Measurements from ENCODE around the gene UBAC2.
A peak's percentile ranks its signal among the peaks of the same experiment; 100 is the strongest.
"Not testable (repeated sequence)": the region's sequence is repeated elsewhere in the genome, so short reads cannot be mapped to it uniquely, and the experiment has no call there.

UBAC2 gene

DNA sequence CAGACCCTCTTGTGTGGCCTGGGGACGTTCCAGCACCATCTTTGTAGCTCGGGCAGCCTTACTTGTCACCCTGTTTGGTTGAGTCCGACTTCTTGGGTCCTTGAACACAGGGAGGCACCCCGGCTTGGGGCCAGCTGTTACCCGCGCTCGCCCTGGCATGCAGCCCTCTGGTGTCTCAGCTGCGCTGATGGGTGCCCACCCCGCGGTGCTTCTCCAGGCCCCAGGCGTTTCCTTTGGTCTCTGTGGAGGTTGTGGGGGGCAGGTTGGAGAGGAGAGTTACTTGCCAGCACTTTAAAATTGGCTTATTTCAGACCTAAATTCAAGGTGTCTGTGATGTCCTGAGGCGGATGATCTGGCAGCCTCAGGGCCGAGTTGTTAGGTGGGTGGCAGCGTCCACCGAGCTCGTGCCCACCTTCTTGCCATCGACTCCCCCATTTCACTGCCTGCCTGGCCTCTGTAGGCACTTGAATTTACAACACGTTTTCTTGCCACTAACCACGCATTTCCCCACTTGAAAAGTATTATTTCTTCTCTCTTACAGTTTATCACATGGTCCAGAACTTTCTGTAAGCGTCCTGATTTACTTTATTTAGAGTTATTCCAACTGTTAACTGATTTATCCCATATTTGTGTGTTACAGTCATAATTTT lies 16.9 kb downstream of the UBAC2 start:
- DNase-seq = no peak

GRCh38 chr13:99218126-99218525 lies 17.5 kb downstream of the UBAC2 start:
- DNase-seq = no peak

- DNase-seq = no peak
Observed at GRCh38 chr13:99218545-99218944, 17.9 kb downstream of the UBAC2 start.

GRCh38 chr13:99218969-99219368 lies 18.3 kb downstream of the UBAC2 start:
- no peak for DNase-seq

- DNase-seq = no peak
Observed at GRCh38 chr13:99220199-99220935, 19.7 kb downstream of the UBAC2 start.

DNA sequence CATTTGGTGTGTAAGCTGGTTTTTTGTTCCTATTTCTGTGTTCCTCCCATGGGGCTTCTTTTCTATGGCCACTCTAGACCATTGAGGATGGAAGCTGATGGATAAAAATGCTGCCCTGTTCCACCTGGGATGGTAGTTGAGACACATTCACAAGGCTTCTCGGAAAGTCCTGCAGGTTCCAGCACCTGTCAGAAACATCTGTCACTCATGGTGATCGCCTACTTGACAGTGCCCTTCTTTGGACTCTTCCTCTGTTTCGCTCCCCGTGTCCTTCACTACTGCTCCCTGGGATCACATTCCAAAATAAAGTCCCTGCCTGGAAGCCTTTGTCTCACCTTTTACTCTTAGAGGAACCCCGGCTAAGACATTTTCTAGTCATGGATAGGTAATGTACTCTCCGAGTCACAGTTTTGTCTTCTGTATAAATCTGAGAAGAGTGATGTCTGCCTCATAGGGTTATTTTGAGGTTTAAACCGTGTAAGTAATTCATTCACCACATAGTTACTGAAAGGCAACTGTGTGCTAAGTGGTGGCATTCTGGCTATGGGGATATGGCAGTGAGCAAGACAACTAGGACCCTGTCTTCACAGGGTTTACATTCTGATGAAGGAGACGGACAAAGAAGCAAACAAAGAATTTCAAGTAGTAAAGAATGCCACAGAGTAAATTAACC lies 21.0 kb downstream of the UBAC2 start:
- DNase-seq = no peak

DNA sequence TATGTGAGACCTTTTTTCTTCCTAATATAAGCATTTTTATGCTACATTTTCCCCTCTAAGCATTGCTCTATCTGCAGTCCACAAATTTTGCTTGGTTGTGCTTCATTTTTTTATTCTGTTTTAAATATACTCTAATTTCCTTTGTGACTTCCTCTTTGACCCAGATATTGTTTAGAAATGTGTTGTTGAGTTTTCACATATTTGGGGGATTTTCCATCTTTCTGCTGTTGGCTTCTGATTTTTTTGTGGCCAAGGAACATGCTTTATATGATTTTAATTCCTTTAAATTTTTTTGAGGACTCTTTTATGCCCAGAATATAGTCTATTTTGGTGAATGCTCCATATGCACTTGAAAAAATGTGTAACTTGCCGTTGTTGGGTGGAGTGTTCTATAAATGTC lies 22.9 kb downstream of the UBAC2 start:
- no peak for DNase-seq

DNA sequence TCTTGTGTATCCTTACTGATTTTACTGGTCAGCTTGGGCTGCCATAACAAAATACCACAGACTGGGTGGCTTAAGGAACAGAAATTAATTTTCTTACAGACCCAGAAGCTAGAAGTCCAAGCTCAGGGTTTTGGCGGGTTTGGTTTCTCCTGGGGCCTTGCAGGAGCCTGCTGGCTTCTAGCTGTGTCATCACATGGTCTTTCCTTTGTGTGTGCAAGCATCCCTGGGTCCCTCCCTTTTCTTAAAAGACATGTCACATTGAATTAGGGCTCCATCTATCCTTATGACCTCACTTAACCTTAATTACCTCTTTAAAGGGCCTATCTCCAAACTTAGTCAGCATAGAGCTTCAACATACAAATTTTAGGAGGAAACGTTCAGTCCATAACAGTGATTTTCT lies 23.4 kb downstream of the UBAC2 start:
- peak; percentile 17 for DNase-seq

- DNase-seq = peak; percentile 82
Observed at GRCh38 chr13:99225078-99225477, 24.4 kb downstream of the UBAC2 start.

- no peak for DNase-seq
Observed at GRCh38 chr13:99226513-99226912, 25.9 kb downstream of the UBAC2 start.

DNA sequence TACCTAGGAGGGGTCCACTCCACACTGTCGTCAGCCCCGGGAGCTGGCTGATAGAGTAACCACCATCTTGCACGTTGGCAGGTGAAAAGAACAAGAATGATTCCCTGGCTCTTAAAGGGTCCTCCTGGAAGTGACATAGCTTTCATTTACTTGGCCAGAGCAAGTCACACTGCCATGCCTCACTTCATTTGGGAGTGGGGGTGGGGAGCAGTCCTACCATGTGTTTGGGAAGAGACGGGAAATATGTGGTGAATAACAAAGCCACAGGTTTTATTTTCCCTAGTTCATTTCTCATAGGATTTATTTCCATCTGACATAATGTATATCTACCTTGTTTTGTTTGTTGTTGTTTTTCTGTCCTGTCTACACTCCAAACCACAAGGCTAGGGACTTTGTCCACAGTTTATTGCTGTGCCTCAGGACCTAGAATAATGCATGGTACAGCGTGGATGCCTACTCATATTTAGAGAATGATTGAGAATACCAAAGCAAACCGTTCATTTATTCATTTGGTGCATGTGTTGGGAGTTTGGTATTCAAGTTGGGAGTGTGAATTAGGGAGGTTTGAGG lies 26.8 kb downstream of the UBAC2 start:
- DNase-seq = no peak

GRCh38 chr13:99227909-99228688 lies 27.4 kb downstream of the UBAC2 start:
- DNase-seq = peak; percentile 95

- DNase-seq = peak; percentile 66
Observed at GRCh38 chr13:99228737-99229691, 28.4 kb downstream of the UBAC2 start.

GRCh38 chr13:99230588-99230987 lies 29.9 kb downstream of the UBAC2 start:
- not testable (repeated sequence) for DNase-seq

DNA sequence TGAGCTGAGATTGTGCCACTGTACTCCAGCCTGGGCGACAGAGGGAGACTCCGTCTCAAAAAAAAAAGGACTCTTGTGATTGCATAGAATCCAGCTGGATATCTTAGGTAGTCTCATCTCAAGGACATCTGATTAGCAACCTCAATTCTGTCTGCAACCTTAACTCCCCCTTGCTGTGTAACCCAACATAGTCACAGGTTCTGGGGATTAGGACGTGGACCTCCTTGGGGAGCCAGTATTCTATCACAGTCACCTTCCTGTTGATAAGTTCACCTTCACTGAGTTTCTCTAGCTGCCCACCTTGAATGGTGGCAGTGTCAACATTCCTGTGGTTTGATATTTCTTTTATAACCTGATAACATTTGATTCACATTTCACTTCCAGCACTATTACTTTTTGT lies 30.3 kb downstream of the UBAC2 start:
- DNase-seq = no peak

DNA sequence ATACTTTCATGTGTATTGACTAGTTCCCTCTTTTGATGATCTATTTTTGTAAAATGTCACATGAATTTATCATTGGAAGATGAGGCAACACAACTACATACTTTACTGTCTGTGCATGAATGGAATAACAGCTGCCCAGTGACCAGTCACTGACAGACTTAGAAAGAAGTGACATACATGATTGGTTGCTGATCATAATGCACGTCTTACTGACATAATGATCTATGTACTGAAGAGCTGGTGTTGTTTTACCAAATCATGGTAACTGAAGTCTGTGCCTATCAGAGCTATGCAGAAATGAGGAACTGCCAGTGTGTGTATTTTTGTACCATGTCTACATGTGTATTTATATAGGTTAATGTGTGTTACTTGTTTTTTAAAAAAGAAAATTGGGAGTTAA lies 31.1 kb downstream of the UBAC2 start:
- DNase-seq = peak; percentile 94

- no peak for DNase-seq
Observed at GRCh38 chr13:99237981-99238662, 37.5 kb downstream of the UBAC2 start.

GRCh38 chr13:99246100-99246499 lies 45.4 kb downstream of the UBAC2 start:
- DNase-seq = no peak

GRCh38 chr13:99249178-99249577 lies 48.5 kb downstream of the UBAC2 start:
- not testable (repeated sequence) for DNase-seq

GRCh38 chr13:99249606-99250005 lies 49.0 kb downstream of the UBAC2 start:
- DNase-seq = not testable (repeated sequence)

Measured in SIG-M5 (cell line).